Mesenteric fat pad (tissue), 1 donor: Measurements from ENCODE around the gene CRYBG1. TPM values are rescaled to one million over a fixed set of nuclear protein-coding genes. Genes with fewer than 3 reads are reported as not detected.
A peak's percentile ranks its signal among the peaks of the same experiment; 100 is the strongest.

Experiments used
- DNase-seq: peaks from one replicate; pipeline ENCODE4 v3.0.0-alpha.2; 2020; ENCODE audit warnings: low spot score
- long read RNA-seq: library from polyadenylated mRNA; unstranded; transcript quantifications from one replicate; pipeline ENCODE4 v2.0.0, GENCODE V29; 2020
- total RNA-seq: library from RNA; stranded (reverse); fragmentation: NEBNext Ultra II Directional; extraction: Animal tissue kit (Norgen Biotek cat#: 25700); gene quantifications from one replicate; pipeline ENCODE4 v1.2.1, GENCODE V29; 2021
- donor health status: DM: yes; HTN: yes; CAD: no.

The CRYBG1 gene, protein sequence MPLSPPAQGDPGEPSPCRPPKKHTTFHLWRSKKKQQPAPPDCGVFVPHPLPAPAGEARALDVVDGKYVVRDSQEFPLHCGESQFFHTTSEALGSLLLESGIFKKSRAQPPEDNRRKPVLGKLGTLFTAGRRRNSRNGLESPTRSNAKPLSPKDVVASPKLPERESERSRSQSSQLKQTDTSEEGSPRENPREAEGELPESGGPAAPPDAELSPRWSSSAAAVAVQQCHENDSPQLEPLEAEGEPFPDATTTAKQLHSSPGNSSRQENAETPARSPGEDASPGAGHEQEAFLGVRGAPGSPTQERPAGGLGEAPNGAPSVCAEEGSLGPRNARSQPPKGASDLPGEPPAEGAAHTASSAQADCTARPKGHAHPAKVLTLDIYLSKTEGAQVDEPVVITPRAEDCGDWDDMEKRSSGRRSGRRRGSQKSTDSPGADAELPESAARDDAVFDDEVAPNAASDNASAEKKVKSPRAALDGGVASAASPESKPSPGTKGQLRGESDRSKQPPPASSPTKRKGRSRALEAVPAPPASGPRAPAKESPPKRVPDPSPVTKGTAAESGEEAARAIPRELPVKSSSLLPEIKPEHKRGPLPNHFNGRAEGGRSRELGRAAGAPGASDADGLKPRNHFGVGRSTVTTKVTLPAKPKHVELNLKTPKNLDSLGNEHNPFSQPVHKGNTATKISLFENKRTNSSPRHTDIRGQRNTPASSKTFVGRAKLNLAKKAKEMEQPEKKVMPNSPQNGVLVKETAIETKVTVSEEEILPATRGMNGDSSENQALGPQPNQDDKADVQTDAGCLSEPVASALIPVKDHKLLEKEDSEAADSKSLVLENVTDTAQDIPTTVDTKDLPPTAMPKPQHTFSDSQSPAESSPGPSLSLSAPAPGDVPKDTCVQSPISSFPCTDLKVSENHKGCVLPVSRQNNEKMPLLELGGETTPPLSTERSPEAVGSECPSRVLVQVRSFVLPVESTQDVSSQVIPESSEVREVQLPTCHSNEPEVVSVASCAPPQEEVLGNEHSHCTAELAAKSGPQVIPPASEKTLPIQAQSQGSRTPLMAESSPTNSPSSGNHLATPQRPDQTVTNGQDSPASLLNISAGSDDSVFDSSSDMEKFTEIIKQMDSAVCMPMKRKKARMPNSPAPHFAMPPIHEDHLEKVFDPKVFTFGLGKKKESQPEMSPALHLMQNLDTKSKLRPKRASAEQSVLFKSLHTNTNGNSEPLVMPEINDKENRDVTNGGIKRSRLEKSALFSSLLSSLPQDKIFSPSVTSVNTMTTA (N-terminal part only)
- 27.4 TPM for total RNA-seq
- long read RNA-seq, partial matches to known transcripts: 9 of 11 reads
- long read RNA-seq, other reads (novel, unspliced or antisense): 2 of 11 reads

DNA sequence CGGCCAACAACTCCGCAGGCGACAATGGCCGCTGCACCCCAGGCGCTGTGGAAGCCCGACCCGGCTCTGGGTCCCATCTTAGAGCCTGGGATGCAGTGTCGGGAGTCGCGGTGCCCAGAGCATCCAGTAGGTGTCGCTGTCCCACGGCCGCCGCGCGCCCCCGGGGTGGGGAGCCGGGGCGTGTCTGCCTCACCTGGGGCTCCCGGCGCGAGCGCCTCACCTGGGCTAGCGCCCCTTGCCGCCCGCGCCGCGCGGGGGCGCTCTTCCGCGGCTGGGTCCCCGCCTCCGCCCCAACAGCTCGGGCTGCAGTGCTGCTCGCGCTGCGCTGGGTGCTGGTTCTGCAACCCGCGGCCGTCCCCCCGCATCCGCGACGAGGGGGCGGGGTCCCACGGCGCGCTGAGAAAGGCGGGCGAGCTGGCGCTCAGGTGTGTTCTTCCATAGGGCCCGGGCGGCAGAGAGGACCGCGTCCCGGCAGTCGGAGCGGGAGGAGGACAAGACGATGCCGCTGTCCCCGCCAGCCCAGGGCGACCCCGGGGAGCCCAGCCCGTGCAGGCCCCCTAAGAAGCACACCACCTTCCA, at the start of gene CRYBG1:
TSS of gene CRYBG1 (plus strand) at position 308 of the 579 bp plus-strand sequence. CDS start at position 500, 192 bp downstream.
- no peak for DNase-seq

DNA sequence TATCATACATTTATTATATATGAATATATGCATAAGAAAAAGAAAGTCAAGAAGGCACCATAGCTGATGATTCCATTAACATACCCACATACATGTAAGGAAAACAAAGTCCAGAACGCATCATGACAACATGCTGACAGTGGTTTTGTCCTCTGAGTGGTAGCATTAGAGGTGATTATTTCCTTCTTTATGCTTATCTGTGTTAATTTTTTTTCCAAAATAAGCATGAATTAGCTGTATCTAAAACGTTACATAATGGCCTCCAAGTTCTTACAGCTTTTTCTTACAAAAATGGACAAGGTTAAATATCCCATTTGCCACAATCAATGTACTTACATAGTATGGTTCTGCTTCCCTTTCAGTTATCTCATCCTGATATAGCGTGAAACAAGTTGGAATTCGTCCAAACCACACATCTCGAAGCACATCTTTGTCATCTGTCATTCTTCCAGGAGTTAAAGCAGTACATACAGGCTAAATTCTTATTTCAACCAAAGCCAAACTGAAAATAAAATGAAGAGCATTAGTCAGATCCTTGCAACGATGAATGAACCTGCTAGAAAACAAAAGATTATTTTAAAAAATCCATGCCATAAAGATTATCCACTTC, 44.6 kb upstream of the CRYBG1 start:
- no peak for DNase-seq

DNA sequence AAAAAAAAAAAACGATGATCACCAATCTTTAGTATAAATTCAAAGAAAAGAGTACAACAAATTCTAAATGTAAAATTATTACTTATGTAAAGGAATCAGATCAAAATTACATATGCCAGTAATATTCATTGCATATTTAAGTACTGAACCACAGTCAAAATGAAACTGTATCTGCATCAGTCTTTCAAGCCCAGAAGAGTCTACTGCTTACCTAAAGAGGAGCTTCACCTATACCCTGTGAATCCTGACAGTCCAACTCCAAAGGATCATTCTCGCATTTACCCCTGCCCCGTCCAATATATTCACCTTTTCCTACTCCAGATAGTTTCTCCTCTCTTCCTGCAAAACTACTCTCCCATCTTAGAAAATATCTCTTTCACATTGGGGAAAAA, 44.1 kb upstream of the CRYBG1 start:
- DNase-seq: no peak

DNA sequence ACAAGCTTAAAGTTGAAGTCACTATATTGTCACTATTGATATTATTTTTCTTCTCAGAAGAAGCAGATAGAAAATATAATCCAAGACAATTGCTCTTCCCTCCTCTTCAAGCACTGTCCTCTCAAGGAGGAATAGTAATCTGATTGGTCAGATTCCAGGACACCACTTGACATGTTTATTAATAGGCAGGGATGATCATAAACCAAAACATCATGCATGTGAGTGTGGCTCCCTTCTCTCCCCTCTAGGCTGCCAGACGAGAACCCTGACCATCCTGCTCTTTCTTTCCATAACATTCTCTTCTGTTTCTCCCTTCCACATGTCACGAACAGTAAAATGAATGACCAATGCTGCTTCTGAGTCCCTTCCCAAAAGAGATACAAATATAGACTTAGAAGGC, 42.5 kb upstream of the CRYBG1 start:
- DNase-seq: no peak

DNA sequence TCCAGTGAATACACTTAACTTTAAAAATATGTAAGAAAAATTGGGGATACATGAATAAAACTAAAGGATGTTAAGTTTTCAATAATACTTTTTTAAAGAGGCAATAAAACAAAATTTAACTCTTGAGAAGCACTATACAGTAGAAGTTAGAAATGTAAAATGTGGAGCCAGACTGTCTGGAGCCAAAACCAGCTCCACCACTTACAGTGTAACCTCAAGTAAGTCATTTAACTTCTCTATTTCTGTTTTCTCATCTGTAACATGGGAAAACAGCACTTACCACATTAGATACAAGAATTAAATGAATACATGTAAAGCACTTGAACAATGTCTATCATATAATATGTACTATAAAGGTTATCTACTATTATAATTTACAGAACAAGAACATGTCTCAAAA, 41.7 kb upstream of the CRYBG1 start:
- no peak for DNase-seq

DNA sequence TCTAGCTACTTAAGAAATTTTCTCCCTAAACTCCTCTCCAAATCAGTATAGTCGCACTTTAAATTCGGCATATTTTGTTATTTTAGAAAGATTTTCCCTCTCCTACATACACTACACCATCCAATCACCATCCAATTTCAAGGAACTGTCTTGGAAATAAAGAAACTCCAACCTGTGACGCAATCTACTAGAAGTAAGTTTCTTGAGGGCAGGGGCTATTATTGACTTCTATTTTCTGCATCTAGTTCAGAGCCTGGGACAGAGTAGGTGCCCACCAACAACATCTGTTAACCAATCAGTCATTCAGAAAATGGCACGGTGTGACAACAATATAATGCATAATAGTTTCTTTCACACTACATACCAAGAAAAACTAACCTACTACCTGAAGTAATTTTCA, 38.6 kb upstream of the CRYBG1 start:
- DNase-seq: no peak

DNA sequence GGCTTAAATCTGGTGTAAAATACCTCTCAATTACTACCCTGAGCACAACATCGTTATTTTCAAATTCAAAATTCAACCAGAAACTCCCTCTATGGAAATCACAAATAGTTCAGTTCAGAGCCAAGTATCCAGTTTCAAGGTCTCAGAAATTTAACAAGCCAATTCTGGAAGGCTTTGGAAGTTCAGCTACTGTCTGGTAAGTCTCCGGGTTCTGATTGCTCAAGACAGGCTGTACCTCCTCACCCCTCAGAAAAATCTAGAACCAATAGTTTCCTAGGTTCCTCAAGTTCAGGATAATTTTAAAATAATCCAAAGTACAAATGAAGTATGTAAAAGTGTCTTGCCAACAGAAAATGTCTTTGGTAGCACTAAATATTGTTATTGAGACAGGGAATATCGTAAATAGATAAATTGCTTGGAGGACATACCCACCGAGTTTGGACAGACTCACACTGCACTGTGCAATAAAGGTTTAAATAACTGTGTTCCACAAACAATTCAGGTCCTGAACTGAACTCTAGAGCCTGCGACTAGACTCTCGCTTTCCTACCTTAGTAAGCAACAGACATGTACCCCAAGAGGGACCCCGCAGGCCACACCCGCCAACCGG, 35.7 kb upstream of the CRYBG1 start:
- no peak for DNase-seq

DNA sequence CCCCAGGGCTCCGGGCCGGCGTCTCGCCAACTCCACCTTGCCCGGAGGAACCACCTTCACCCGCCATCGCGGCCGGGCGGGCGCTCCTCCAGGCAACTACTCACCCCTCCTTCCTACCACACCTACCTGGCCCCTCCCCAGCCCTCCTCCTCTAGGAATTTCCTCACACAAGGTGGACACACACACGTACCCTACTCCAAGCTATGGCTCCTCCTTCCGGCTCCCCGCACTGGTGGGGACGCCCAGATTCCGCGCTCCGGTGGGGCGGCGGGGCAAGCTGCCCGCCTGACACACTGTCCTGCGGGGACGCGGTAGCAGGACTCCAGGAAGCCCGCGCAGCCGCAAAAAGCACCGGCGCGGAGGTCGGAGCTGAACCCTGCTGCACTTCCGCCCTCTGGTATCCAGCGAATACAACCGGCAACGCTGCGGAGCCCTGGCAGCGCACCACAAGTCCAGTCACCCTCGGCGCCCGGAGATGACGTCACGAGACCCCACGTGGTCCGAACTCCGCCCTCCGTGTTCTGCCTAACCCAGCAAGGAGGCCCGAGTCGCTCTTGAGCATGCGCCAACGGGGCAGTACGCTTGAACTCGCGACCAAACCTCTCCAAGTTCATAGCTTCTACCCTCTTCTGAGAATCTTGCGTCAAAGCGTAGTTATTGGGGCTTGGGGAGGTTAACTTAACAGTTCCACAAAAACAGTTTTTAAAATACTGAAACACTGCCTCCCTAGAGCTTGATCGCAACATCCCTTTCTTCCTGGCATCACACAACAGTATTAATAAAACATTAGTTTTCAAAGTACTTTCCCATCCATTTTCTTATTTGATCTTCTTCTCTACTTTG, 35.0 kb upstream of the CRYBG1 start, which contains the start of gene ATG5:
TSS of gene ATG5 (minus strand) at position 425 of the 843 bp plus-strand sequence. CDS start 9,552 bp downstream, outside the sequence.
- peak; percentile 100 for DNase-seq

DNA sequence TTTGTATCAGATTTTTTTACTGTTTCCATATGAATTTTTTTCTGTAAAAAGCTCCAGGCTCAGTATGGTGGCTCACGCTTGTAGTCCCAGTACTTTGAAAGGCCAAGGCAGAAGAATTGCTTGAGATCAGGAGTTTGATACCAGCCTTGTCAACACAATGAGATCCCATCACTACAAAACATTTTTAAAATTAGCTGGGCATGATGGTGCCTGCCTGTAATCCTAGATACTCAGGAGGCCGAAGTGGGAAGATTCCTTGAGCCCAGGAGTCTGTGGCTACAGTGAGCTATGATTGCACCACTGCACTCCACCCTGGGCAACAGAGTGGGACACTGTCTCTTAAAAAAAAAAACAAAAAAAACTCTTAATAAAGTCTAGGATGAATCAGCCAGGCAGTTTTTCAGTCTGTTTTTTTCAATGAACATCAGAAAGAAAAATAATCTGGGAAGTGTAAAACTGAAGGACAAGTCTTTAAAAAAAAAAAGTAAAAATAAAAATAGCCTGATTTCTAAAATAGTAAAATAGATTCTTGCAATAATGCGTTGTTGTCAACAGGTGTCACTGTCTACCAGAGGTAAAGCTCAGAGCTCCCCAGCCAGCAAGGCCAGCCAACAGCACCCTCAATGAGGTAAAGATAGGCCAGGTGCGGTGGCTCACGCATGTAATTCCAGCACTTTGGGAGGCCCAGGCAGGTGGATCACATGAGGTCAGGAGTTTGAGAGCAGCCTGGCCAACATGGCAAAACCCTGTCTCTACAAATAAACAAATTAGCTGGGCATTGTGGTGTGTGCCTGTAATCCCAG, 25.7 kb upstream of the CRYBG1 start:
- no peak for DNase-seq

DNA sequence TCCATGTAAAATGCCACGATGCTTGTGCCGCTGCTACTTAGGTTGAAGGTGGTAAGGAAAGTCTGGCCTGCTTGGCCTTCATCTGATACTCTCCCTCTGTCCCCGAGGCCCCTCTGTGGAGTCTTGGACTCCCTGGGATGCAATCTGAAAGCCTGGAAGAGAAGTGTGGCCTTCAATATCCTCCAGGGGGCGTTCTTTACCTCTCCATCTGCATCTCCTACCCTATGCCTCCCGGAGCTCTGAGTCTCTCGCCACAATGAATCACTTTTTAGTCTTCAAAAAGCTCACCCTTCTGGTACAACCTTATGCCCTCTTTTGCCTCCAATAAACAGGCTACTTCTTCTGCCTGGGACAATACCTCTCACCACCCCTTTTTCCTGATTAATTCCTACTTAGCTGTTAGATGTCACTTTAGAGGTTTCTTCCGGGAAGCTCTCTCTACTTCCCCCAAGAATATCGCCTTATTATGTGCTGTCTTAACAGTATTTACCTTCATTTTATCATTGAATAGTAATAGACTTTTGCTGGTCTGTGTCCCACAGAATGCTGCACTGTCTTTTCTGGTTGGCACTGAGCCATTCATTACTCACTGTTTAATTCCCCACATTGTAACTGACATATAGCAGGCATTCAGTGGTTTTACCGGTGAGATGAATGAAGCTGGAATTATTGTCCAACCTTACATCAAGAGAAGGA, 21.0 kb upstream of the CRYBG1 start:
- no peak for DNase-seq

DNA sequence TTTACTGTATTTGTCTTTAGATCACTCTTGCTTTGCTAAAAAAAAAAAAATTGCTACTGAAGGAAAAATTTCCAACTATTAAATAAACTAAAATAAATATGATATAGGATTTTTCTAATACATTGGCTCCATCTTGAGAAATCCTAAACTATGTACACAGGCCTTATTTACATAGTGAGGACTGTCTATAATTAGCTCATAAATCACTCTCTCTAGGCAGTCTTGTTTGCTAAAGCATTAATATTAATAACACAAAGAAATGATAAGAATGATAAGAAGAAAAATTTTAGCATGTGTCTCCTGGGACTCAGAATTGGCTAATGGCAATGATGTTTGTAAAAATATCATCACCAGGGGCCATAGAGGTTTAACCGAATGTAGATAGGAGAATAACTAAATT, 13.3 kb upstream of the CRYBG1 start:
- no peak for DNase-seq

DNA sequence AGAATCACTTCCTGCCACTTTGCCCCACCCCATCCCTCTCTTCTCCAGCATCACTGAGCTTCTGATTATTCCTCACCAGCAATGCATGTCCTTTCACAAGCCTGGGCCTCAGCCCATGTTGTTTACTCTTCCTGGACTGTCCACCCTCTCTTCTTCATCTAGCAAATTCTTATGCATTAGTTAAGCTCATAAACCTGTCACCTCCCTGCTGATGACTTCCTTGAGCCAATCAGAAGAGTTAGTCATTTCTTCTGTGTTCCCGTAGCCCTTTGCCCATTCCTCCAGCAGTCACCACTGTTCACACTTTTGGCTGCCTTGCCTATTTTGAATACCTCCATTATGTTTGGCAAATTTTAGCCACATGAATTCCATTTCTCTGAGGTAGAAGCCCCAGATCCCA, 4.1 kb upstream of the CRYBG1 start:
- no peak for DNase-seq

DNA sequence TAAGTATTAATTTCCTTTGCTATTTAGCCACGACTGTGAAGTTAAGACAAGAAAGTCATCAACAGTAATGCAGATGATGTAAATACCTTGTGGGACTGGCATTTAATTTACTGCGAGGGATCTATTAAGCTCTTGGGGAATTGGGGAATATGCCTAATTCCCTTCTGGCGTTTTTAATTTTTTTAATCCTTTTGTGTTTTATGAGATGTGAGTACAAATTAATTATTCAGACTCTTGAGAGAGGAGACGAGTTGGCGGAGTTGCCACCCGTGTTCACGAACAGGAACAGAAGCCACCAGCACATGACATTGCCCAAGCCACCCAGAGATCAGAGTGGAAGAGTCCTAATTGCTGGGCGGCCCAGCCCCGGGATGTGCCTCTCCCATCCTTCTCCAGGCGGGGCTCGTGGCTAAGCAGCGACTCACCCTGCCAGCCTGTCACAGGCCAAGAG, 533 bp upstream of the CRYBG1 start:
- no peak for DNase-seq

DNA sequence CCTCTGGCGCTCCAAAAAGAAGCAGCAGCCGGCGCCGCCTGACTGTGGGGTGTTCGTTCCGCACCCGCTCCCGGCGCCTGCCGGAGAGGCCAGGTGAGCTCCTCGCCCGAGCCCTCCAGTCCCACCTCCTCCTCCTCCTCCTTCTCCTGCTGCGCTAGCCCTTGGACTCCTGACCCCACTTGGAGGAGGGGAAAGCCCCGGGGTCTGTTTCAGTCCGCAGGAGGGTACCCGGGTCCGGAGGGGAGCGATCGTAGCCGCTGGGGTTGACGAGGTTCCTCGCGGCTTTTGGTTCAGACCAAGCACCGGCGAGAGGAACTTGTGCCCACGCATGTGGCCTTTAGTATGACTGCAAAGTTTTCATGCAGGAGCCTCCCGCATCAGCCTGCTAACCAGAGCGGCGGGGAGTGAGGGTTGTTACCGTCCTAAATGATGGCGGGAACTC, 493 bp downstream of the CRYBG1 start:
- DNase-seq: no peak

DNA sequence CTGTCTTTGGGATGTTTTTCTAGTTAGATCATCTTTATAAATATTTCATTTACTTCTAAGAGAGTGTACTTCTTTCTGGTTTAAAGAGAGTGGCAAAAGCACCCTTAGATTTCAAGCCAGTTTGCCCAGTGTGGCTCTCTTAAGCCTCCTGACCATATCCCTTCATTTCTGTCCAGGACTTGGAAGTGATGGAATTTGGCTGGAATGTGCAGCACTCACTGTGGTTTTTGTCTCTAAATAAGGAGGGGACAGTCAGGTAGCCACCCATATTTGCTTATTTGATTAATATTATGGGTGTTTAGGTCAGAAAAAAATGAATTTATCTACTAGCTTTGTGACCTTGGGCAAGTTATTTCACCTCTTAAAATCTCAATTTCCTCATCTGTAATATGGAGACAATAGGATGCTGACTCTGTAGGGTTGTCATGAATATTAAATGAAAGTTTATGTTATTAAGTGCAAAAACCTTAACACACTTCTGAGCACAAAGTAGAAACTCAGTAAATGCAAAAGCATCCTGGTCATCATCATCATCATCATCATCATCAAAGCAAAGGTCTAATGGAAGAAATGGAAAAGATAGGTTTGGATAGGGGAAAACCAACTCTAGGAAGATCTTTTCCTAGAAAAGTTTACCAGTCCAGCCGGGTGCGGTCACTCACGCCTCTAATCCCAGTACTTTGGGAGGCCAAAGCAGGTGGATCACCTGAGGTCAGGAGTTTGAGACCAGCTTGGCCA, 3.1 kb downstream of the CRYBG1 start:
- no peak for DNase-seq

DNA sequence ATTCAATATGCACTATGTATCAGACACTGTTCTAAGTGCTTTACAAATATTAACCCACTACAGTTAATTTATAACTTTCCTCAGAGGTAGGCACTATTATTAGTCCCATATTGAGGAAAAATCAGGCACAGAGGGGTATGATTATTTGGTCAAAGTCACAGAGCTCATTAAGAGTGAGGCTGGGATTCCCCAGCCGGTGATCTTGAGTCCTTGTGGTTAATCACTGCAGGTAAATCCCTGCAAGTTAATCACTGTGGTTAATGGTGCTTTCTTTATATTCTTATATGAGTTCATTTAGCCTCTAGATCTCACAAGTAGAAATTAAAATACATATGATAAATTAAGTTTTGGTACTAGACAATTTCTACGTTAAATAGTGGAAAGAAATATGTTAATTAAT, 9.2 kb downstream of the CRYBG1 start:
- DNase-seq: no peak

DNA sequence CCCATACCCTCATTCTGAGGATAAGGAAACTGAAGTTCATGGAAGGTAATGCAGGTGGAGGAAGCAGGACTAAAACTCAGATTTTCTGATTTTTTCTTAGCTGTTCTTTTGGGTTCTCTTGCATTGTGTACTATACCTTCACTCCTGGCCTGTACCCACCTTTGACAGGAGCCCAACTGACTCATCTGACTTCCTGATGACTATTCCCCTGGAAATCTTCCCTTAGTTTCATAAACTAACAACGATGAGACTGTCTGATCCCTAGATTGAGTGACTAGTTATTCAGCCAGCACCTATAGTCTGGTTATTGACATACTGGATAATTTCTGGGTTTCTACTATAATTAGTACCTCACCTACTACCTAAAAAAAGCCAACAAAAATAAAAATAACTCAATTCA, 10.1 kb downstream of the CRYBG1 start:
- no peak for DNase-seq
